GM12891 (cell line): ENCODE data around the gene OR2T27.
"Not testable (repeated sequence)": the region's sequence is repeated elsewhere in the genome, so short reads cannot be mapped to it uniquely, and the experiment has no call there.

ENCODE experiments used
- POLR2A ChIP-seq: IDR thresholded peaks from 2 replicates; pipeline ENCODE4 v1.6.1; 2011; ENCODE audit warnings: low read depth, low read length, control low read depth
- TAF1 ChIP-seq: IDR thresholded peaks from 2 replicates; pipeline ENCODE4 v1.6.1; 2011; ENCODE audit warnings: low read depth, low read length, control low read depth

- TF ChIP-seq TAF1, POLR2A: not testable (repeated sequence)
Measured at GRCh38 chr1:248634991-248635390, 20.3 kb downstream of the OR2T27 start, which contains the start of gene OR2T11.
